K562 (cell line): ENCODE measurements around the gene RALA. TPM values are rescaled to one million over a fixed set of nuclear protein-coding genes. Genes with fewer than 3 reads are reported as not detected.

Experiments used
- ATAC-seq: fragments of 200-7000 bp; cut with Tn5 transposase; 3 replicates; pipeline ENCODE4 v1.9.1; 2020; ENCODE audit warnings: moderate library complexity
- BruUV-seq: library from RNA; stranded (reverse); fragments of 400-500 nt; replicated peaks from 2 replicates; lab custom pipeline; 2021; lab: Mats Ljungman, UMichigan
- CTCF ChIA-PET: fragments of 300-600 bp; formaldehyde crosslinking; extraction: SDS; loops from one replicate; lab custom pipeline; 2021; ENCODE audit warnings: low intra/inter-chr PET ratio; lab: Yijun Ruan, JAX
- POLR2A ChIA-PET: fragments of 300-600, 350-650 bp; sonication (Branson Sonifier 250); formaldehyde crosslinking; extraction: SDS; loops from one replicate; lab custom pipeline; 2021; ENCODE audit warnings: antibody characterized with exemption, inconsistent platforms; lab: Yijun Ruan, JAX
- DNase-seq, 4 experiments: peaks; one replicate each; pipeline versions ENCODE4 v3.0.0 to v3.0.0-alpha.2; 2011 to 2018; ENCODE audit warnings: low spot score in 3 of 4, mixed read lengths in 3 of 4; ENCODE audit errors: extremely low read depth in 1 of 4
- FAIRE-seq: peaks from 2 replicates; lab custom pipeline; 2011; peaks lifted over from hg19 to GRCh38; lab: Jason Lieb, UNC
- H2AFZ ChIP-seq: 2 replicates; pipeline ENCODE4 v1.6.0; 2011; ENCODE audit warnings: low read depth, low read length, control low read depth, inconsistent platforms
- H3K27ac ChIP-seq: fragments of 200-600 bp; 3 replicates; pipeline ENCODE4 v1.8.0; 2011; ENCODE audit warnings: low read depth, mild to moderate bottlenecking, control low read depth, inconsistent platforms, low read length, moderate library complexity, mixed read lengths; ENCODE audit errors: extremely low read depth
- H3K27me3 ChIP-seq, 2 experiments: fragments of 300-600 bp in 1 of 2; 2 replicates in 1 of 2; 3 replicates in 1 of 2; pipeline versions ENCODE4 v1.6.0 to v1.8.0; 2011; ENCODE audit warnings: inconsistent platforms in 2 of 2, low read length in 2 of 2, mild to moderate bottlenecking in 1 of 2, mixed read lengths in 1 of 2, moderate library complexity in 1 of 2; ENCODE audit not compliant: control insufficient read depth in 2 of 2, insufficient read depth in 2 of 2
- H3K36me3 ChIP-seq: fragments of 300-600 bp; 3 replicates; pipeline ENCODE4 v1.8.0; 2011; ENCODE audit warnings: mild to moderate bottlenecking, low read length, inconsistent platforms; ENCODE audit not compliant: control insufficient read depth, insufficient read depth
- H3K4me1 ChIP-seq, 2 experiments: fragments of 200-600 bp in 1 of 2; replicated peaks in 1 of 2; 2 replicates in 1 of 2; 3 replicates in 1 of 2; pipeline versions ENCODE4 v1.5.1 to v1.8.0; 2011; ENCODE audit warnings: inconsistent platforms in 2 of 2, low read length in 2 of 2, mild to moderate bottlenecking in 1 of 2, mixed read lengths in 1 of 2, moderate library complexity in 1 of 2; ENCODE audit not compliant: control insufficient read depth in 2 of 2, insufficient read depth in 2 of 2
- H3K4me2 ChIP-seq: 2 replicates; pipeline ENCODE4 v1.6.1; 2011; ENCODE audit warnings: low read length, control low read depth, inconsistent platforms, mixed read lengths; ENCODE audit not compliant: insufficient read depth
- H3K4me3 ChIP-seq: fragments of 200-600 bp; sonication (generic), shearing (Covaris generic); 2 replicates; pipeline ENCODE4 v1.5.1; 2016; ENCODE audit warnings: control low read depth, inconsistent platforms
- H3K79me2 ChIP-seq: fragments of 200-600 bp; 3 replicates; pipeline ENCODE4 v1.8.0; 2011; ENCODE audit warnings: low read length, inconsistent platforms; ENCODE audit not compliant: control insufficient read depth, insufficient read depth
- H3K9ac ChIP-seq, 2 experiments: 2 replicates each; pipeline versions ENCODE4 v1.6.0 to v1.6.1; 2011; ENCODE audit warnings: low read depth in 2 of 2, low read length in 2 of 2, control low read depth in 1 of 2, inconsistent platforms in 1 of 2, mild to moderate bottlenecking in 1 of 2, mixed read lengths in 1 of 2; ENCODE audit not compliant: insufficient read depth in 1 of 2
- H3K9me1 ChIP-seq: one replicate; pipeline ENCODE4 v1.6.0; 2011; ENCODE audit warnings: inconsistent platforms, mild to moderate bottlenecking, low read length, moderate library complexity; ENCODE audit not compliant: control insufficient read depth, insufficient read depth
- H3K9me3 ChIP-seq: replicated peaks from 2 replicates; pipeline ENCODE4 v1.5.1; 2011; ENCODE audit warnings: low read depth, low read length, inconsistent platforms; ENCODE audit not compliant: control insufficient read depth, insufficient read depth
- H4K20me1 ChIP-seq: replicated peaks from 2 replicates; pipeline ENCODE4 v1.6.1; 2011; ENCODE audit warnings: low read length, inconsistent platforms, mixed read lengths; ENCODE audit not compliant: control insufficient read depth, insufficient read depth
- ASH1L ChIP-seq: fragments of 450-650 bp; IDR thresholded peaks from 2 replicates; pipeline ENCODE4 v1.6.1; 2018; ENCODE audit warnings: borderline replicate concordance, mild to moderate bottlenecking, low read depth; ENCODE audit not compliant: partially characterized antibody
- CBX2 ChIP-seq: fragments of 200-600 bp; sonication (generic); IDR thresholded peaks from one replicate; pipeline ENCODE4 v1.6.1; 2012; ENCODE audit warnings: mild to moderate bottlenecking, low read length, inconsistent platforms; ENCODE audit not compliant: insufficient read depth, poor library complexity, severe bottlenecking
- CHCHD3 ChIP-seq: fragments of 250-450 bp; sonication (Bioruptor Pico); IDR thresholded peaks from 2 replicates; pipeline ENCODE4 v2.1.2; 2022; ENCODE audit warnings: mild to moderate bottlenecking
- EWSR1 ChIP-seq: fragments of 450-650 bp; IDR thresholded peaks from 2 replicates; pipeline ENCODE4 v1.6.1; 2018; ENCODE audit warnings: borderline replicate concordance, mild to moderate bottlenecking, low read depth, moderate library complexity; ENCODE audit not compliant: partially characterized antibody
- RAD21 ChIP-seq, 2 experiments: fragments of 250-450 bp in 1 of 2; fragments of 450-650 bp in 1 of 2; sonication (Bioruptor Pico) in 1 of 2; formaldehyde crosslinking in 1 of 2; IDR thresholded peaks in 1 of 2; conservative IDR thresholded peaks in 1 of 2; 2 replicates each; pipeline versions ENCODE4 v1.4.0 to v1.8.0; 2020 to 2022; ENCODE audit warnings: mild to moderate bottlenecking in 2 of 2, moderate library complexity in 1 of 2
- RUNX1 ChIP-seq: sonication (generic); IDR thresholded peaks from 2 replicates; pipeline ENCODE4 v1.6.1; 2016; ENCODE audit warnings: antibody characterized with exemption, low read depth
- WGBS: fragments of 100-300 bp; shearing (Covaris generic); methylation state at CpG from one replicate; pipeline ENCODE4 v1.1.6; 2016; ENCODE audit warnings: low coverage, mixed read lengths; ENCODE audit not compliant: insufficient coverage; ENCODE audit errors: missing lambda C conversion rate; 5-methylcytosine and 5-hydroxymethylcytosine counted together
- in situ Hi-C: fragments of 300-500 bp; cut with MboI; formaldehyde crosslinking; loops from 4 replicates; pipeline ENCODE4 v1.15.0; 2018; ENCODE audit warnings: inconsistent platforms, mixed read lengths
- intact Hi-C: fragments of 100-400 bp; cut with micrococcal nuclease; formaldehyde crosslinking; loops from 2 replicates; pipeline ENCODE4 v1.14.2; 2022
- polyA plus RNA-seq, 8 experiments: library from polyadenylated mRNA; depleted of rRNA in 4 of 8; stranded (reverse) in 5 of 8; unstranded in 3 of 8; fragments of >200 nt; fragmentation: Nextera tagmentation in 2 of 8; fragmentation: Illumina TruSeq in 1 of 8; extraction: Ambion mirVana in 2 of 8; extraction: Trizol in 1 of 8; gene quantifications; 2 replicates each; pipeline versions ENCODE4 v1.2.1 to v1.2.3, GENCODE V29; 2011 to 2014; ENCODE audit warnings: inconsistent platforms in 1 of 8, missing spikeins in 1 of 8
- total RNA-seq, 7 experiments: library from RNA; depleted of rRNA in 6 of 7; stranded (reverse); fragments of >200 nt in 6 of 7; fragmentation: Illumina TruSeq in 2 of 7; extraction: Trizol in 2 of 7; gene quantifications; 2 replicates each; pipeline versions ENCODE4 v1.2.1 to v1.2.3, GENCODE V29; 2011 to 2021; ENCODE audit warnings: low replicate concordance in 1 of 7
- TF ChIP-seq, protein P1 (sequence below): fragments of 450-650 bp; IDR thresholded peaks from 2 replicates; pipeline ENCODE4 v1.6.1; 2017; ENCODE audit warnings: antibody characterized with exemption, mild to moderate bottlenecking
- TF ChIP-seq, protein P2 (sequence below), 2 experiments: fragments of 450-650 bp; conservative IDR thresholded peaks; 2 replicates each; pipeline ENCODE4 v1.6.1; 2017; ENCODE audit warnings: mild to moderate bottlenecking in 2 of 2, moderate library complexity in 2 of 2

The RALA gene
- total and polyA plus RNA-seq, 9 of the 15 experiments (the other 6 are each of a cell fraction or from before 2014, with no cell fraction given) = 7.2 to 28.0 (median 25.7) TPM

DNA sequence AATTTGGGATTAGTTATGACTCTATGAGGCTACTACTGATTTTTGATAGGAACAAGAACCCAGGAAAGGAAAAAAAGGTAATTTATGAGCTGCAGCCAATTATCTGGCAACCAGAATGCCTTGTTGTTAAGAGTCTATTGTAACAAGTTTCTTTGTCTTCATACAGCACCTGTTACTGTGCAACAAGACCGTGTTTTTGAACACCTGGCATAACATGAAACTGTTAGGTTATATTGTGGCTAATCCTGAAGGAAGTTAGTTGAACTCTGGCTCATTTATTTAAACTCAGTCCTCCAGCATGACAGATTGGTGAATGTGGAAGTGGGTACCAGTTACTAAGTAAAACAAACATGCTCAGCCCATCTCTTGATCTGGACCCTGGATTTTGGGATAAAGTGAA is 33.0 kb downstream of the RALA start:
- no peaks in the 10 kb centered on the region for H3K4me1 ChIP-seq
- no peak for FAIRE-seq
- in situ Hi-C loops = no loop called here

More for the DNA sequence above, 33.0 kb downstream of the RALA start:
- no TSS peak for BruUV-seq
- H2AFZ ChIP-seq = no peak overlapping the region
- no peak overlapping the region for H3K4me3 ChIP-seq
- H3K27me3 ChIP-seq = no peaks in the 10 kb centered on the region
- no peaks in the 10 kb centered on the region for H3K36me3 ChIP-seq
- TF ChIP-seq CHCHD3 (CRISPR knock-in tag) = no peak
- TF ChIP-seq, protein P1, sequence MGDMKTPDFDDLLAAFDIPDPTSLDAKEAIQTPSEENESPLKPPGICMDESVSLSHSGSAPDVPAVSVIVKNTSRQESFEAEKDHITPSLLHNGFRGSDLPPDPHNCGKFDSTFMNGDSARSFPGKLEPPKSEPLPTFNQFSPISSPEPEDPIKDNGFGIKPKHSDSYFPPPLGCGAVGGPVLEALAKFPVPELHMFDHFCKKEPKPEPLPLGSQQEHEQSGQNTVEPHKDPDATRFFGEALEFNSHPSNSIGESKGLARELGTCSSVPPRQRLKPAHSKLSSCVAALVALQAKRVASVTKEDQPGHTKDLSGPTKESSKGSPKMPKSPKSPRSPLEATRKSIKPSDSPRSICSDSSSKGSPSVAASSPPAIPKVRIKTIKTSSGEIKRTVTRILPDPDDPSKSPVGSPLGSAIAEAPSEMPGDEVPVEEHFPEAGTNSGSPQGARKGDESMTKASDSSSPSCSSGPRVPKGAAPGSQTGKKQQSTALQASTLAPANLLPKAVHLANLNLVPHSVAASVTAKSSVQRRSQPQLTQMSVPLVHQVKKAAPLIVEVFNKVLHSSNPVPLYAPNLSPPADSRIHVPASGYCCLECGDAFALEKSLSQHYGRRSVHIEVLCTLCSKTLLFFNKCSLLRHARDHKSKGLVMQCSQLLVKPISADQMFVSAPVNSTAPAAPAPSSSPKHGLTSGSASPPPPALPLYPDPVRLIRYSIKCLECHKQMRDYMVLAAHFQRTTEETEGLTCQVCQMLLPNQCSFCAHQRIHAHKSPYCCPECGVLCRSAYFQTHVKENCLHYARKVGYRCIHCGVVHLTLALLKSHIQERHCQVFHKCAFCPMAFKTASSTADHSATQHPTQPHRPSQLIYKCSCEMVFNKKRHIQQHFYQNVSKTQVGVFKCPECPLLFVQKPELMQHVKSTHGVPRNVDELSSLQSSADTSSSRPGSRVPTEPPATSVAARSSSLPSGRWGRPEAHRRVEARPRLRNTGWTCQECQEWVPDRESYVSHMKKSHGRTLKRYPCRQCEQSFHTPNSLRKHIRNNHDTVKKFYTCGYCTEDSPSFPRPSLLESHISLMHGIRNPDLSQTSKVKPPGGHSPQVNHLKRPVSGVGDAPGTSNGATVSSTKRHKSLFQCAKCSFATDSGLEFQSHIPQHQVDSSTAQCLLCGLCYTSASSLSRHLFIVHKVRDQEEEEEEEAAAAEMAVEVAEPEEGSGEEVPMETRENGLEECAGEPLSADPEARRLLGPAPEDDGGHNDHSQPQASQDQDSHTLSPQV = no peak
- no peak for TF ChIP-seq CBX2
- no peak for TF ChIP-seq RUNX1
- TF ChIP-seq ASH1L = no peak
- TF ChIP-seq RAD21 (CRISPR knock-in tag; conservative IDR thresholded peaks at IDR 0.05 in 1 of 2, IDR thresholded peaks at IDR 0.05 in 1 of 2) = no peak
- TF ChIP-seq EWSR1 = no peak
- TF ChIP-seq, protein P2, sequence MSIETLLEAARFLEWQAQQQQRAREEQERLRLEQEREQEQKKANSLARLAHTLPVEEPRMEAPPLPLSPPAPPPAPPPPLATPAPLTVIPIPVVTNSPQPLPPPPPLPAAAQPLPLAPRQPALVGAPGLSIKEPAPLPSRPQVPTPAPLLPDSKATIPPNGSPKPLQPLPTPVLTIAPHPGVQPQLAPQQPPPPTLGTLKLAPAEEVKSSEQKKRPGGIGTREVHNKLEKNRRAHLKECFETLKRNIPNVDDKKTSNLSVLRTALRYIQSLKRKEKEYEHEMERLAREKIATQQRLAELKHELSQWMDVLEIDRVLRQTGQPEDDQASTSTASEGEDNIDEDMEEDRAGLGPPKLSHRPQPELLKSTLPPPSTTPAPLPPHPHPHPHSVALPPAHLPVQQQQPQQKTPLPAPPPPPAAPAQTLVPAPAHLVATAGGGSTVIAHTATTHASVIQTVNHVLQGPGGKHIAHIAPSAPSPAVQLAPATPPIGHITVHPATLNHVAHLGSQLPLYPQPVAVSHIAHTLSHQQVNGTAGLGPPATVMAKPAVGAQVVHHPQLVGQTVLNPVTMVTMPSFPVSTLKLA (conservative IDR thresholded peaks at IDR 0.05) = no peak
- 0 out of 2 replicates have a peak, but pooled peaks cover 2% of the 10 kb centered on the region for H3K9me3 ChIP-seq
- ChIA-PET POLR2A (no interaction called here), CTCF (no interaction called here)
- intact Hi-C loops = no loop called here
- H3K4me2 ChIP-seq = no peak overlapping the region
- H3K27ac ChIP-seq = no peak overlapping the region
- DNase-seq (no peak), ATAC-seq (no peak)
- no peaks in the 10 kb centered on the region for H4K20me1 ChIP-seq
- 0 out of 3 replicates have a peak, but pooled peaks cover 4% of the 10 kb centered on the region for H3K79me2 ChIP-seq
- H3K9ac ChIP-seq = no peak overlapping the region
- H3K9me1 ChIP-seq = no peaks in the 10 kb centered on the region
- 50% methylated on average over 1 of the region's 1 CpG for WGBS
